ENCODE results near the gene PREX1.

The PREX1 gene

DNA sequence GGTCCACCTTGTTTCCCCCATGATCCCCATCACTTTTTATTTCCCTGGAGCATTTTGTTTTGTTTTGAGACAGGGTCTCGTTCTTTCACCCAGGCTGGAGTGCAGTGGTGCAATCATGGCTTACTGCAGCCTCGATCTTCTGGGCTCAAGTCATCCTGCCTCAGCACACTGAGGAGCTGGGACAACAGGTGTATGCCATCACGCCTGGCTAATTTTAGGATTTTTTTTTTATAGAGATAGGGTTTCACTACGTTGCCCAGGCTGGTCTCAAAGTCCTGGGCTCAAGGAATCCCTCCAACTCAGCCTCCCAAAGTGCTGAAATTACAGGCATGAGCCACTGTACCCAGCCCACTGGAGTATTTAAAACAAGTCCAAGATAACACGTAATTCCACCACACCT is 179.9 kb downstream of the PREX1 start:
- CTCF ChIA-PET = interaction anchor here (0.6 to 2.1 kb wide), 4 partner anchors 10 to 1505 kb away, joined by 3 to 16 read pairs (median 4); no protein-coding TSS in a partner anchor
- TF ChIP-seq, protein P1, sequence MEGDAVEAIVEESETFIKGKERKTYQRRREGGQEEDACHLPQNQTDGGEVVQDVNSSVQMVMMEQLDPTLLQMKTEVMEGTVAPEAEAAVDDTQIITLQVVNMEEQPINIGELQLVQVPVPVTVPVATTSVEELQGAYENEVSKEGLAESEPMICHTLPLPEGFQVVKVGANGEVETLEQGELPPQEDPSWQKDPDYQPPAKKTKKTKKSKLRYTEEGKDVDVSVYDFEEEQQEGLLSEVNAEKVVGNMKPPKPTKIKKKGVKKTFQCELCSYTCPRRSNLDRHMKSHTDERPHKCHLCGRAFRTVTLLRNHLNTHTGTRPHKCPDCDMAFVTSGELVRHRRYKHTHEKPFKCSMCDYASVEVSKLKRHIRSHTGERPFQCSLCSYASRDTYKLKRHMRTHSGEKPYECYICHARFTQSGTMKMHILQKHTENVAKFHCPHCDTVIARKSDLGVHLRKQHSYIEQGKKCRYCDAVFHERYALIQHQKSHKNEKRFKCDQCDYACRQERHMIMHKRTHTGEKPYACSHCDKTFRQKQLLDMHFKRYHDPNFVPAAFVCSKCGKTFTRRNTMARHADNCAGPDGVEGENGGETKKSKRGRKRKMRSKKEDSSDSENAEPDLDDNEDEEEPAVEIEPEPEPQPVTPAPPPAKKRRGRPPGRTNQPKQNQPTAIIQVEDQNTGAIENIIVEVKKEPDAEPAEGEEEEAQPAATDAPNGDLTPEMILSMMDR (conservative IDR thresholded peaks at IDR 0.05; ENCODE audit: low read depth) = no peak

DNA sequence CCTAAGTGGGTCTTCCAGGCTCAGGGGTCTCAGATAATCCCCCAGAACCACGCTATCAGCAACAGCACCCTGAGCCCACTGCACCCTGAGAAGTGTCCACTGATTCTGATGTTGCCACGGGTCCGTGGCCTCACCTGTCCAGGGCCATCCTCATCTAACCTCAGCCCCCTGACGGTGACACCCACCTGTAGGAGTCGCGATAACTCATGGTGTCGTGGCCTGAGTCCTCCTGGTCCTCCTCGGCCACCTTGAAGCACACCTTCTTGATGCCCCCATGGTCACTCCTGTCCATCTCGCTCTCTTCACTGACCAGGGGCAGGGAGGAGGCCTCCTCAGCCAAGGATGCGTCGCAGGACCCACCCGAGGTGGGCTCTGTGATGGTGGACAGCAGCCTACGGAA is 182.1 kb downstream of the PREX1 start:
- no peak overlapping the region for H3K27ac ChIP-seq
- POLR2A ChIA-PET (ENCODE audit: low non-redundant PET) = no interaction called here
- TF ChIP-seq, protein P1 (conservative IDR thresholded peaks at IDR 0.05; ENCODE audit: low read depth) = no peak
- CTCF ChIA-PET = interaction anchor here (1.0 to 1.6 kb wide), 2 partner anchors 10 to 12 kb away, joined by 3 to 14 read pairs; no protein-coding TSS in a partner anchor
- no peak for DNase-seq (ENCODE audit: low spot score)

More for the DNA sequence above, 179.9 kb downstream of the PREX1 start:
- DNase-seq (ENCODE audit: low spot score) = no peak
- POLR2A ChIA-PET (ENCODE audit: low non-redundant PET) = no interaction called here
- H3K27ac ChIP-seq = no peak overlapping the region

DNA sequence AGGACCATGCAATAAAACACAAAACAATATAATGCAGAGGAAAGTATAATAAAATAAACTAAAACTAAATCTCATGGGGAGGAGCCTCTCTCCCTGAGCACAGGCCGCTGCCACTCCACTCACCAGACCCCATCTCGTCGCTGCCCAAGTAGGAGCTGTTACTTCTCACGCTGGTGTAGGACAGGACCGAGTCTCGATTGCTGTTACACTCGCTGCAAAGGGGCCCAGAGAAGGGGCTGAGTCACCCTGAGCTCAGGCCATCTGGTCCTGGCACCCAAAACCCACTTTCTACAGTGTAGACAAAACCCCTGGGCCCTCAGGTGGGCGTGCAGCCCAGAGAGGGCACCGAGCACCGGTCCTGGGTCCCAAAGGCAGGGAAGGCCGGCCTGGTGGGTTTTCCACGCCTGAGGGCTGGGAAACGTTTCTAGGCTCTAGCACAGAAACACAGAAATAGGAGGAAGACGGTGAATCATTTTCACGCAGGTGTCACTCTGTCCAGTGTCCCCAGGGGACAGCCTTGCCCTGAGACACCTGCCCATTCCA is 183.4 kb downstream of the PREX1 start:
- ChIA-PET POLR2A (ENCODE audit: low non-redundant PET) (no interaction called here), CTCF (interaction anchor here (0.6 to 2.8 kb wide), 4 partner anchors 13 to 1045 kb away, joined by 4 to 14 read pairs (median 6); no protein-coding TSS in a partner anchor)
- DNase-seq (ENCODE audit: low spot score) = no peak
- TF ChIP-seq, protein P1 (conservative IDR thresholded peaks at IDR 0.05; ENCODE audit: low read depth) = no peak
- H3K27ac ChIP-seq = no peak overlapping the region

DNA sequence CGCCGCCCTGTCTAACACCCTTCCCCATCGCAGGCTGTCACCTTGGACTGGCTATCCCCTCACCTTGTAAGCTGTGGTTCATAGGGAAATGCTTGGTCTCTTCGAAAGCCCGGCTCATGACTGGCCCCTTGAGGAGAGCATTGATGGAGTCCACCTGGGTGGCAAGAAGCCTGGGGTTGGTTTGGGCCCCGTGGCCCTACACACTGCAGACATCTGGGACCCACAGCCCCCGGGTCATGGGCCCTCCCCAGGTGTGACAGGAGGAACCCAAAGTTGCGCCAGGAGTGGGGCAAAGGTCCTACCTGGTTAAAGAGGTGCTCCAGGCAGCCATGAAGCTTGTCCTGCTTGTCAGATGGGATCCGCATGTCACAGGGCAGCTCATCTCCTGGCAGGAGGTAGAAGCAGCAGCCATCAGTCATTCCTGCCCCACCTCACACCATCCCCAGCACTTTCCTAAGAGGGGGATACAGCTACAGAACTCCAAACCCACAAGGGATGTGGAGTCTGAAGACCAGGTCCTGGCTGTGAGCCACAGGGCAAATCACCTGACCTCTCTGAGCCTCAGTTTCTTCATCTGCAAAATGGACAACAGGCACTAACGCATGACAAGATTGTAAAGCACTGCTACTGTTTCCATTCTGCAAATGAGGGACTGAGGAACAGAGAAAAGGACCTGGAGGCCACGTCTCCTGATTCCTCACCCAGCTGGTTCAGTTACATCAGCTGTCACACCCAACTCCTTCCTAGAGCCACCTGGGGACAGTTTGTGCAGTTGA is 185.5 kb downstream of the PREX1 start:
- TF ChIP-seq, protein P1 (conservative IDR thresholded peaks at IDR 0.05; ENCODE audit: low read depth) = no peak
- H3K27ac ChIP-seq = no peak overlapping the region
- POLR2A ChIA-PET (ENCODE audit: low non-redundant PET) = no interaction called here
- CTCF ChIA-PET = interaction anchor here (0.7 to 2.8 kb wide), 5 partner anchors 15 to 978 kb away, joined by 4 to 14 read pairs (median 7); no protein-coding TSS in a partner anchor
- DNase-seq (ENCODE audit: low spot score) = no peak

DNA sequence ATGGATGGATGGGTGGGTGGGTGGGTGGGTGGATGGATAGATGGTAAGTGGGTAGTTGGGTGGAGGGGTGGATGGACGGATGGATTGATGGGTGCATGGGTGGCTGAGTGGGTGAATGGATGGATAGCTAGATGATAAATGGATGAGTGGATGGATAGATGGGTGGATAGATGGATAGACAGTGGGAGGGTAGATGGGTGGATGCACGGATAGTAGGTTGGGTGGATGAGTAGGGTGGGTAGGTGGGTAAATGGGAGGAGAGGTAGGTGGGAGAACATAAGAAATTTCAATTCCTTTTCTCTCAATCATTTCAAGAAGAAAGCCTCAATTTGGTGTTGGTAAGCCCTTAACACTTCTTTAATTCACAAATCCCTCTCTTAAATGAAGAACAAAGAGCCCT is 186.9 kb downstream of the PREX1 start:
- no peak for DNase-seq (ENCODE audit: low spot score)
- TF ChIP-seq, protein P1 (conservative IDR thresholded peaks at IDR 0.05; ENCODE audit: low read depth) = no peak
- ChIA-PET CTCF (interaction anchor here (0.6 kb wide), 1 partner anchor 977 kb away, joined by 3 read pairs; no protein-coding TSS in a partner anchor), POLR2A (ENCODE audit: low non-redundant PET) (no interaction called here)
- H3K27ac ChIP-seq = no peak overlapping the region

DNA sequence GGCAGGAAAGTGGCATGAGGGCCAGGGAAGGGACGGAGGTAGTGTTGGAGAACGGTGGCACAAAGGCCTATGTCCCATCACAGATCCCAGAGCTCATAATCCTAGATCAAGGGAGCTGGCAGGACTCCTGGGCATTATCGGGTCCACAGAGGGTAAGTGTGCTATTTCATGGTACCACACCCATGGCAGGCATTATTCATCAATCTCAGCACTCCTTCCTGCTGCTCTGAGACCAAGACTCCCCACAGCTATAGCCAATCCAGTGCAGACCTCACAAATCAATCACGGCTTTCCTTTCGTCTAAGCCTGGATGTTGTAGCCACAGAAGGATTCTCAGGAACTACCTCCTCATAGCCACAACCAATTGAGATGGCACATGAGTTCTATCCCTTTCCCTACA is 187.9 kb downstream of the PREX1 start:
- TF ChIP-seq, protein P1 (conservative IDR thresholded peaks at IDR 0.05; ENCODE audit: low read depth) = no peak
- no peak overlapping the region for H3K27ac ChIP-seq
- no peak for DNase-seq (ENCODE audit: low spot score)
- CTCF ChIA-PET = interaction anchor here (0.6 kb wide), 2 partner anchors 260 to 389 kb away, joined by 3 read pairs; no protein-coding TSS in a partner anchor
- POLR2A ChIA-PET (ENCODE audit: low non-redundant PET) = interaction anchor here (0.6 kb wide), 1 partner anchor 302 kb away, joined by 3 read pairs; no protein-coding TSS in a partner anchor
